Trophoblast cell (in vitro differentiated cells and primary cell): Measurements from ENCODE around the gene AKIRIN1.
"Not testable (repeated sequence)": the region's sequence is repeated elsewhere in the genome, so short reads cannot be mapped to it uniquely, and the experiment has no call there.

Experiments used
- DNase-seq, 2 donors: peaks; one replicate each; pipeline ENCODE4 v3.0.0-alpha.2; 2016
- H2AFZ ChIP-seq: 2 replicates; pipeline ENCODE4 v1.6.1; 2013; ENCODE audit warnings: low read length, moderate library complexity, mild to moderate bottlenecking; ENCODE audit not compliant: insufficient read depth, poor library complexity
- H2AK5ac ChIP-seq: 2 replicates; pipeline ENCODE4 v1.6.1; 2013; ENCODE audit warnings: mild to moderate bottlenecking, low read length
- H2BK120ac ChIP-seq: 2 replicates; pipeline ENCODE4 v1.6.1; 2013; ENCODE audit warnings: low read length, mild to moderate bottlenecking, moderate library complexity; ENCODE audit not compliant: insufficient read depth, poor library complexity
- H2BK12ac ChIP-seq: 2 replicates; pipeline ENCODE4 v1.6.1; 2013; ENCODE audit warnings: mild to moderate bottlenecking, low read length, moderate library complexity
- H2BK5ac ChIP-seq: 2 replicates; pipeline ENCODE4 v1.6.1; 2013; ENCODE audit warnings: low read length, low read depth, moderate library complexity, mild to moderate bottlenecking; ENCODE audit not compliant: poor library complexity
- H3K14ac ChIP-seq: 2 replicates; pipeline ENCODE4 v1.6.1; 2013; ENCODE audit warnings: mild to moderate bottlenecking, low read length
- H3K18ac ChIP-seq: 2 replicates; pipeline ENCODE4 v1.6.1; 2013; ENCODE audit warnings: mild to moderate bottlenecking, low read length
- H3K23ac ChIP-seq: 2 replicates; pipeline ENCODE4 v1.6.1; 2013; ENCODE audit warnings: low read length
- H3K27ac ChIP-seq: 2 replicates; pipeline ENCODE4 v1.5.1; 2013; ENCODE audit warnings: low read depth, mild to moderate bottlenecking, inconsistent platforms, low read length, moderate library complexity
- H3K27me3 ChIP-seq: 2 replicates; pipeline ENCODE4 v1.6.1; 2013; ENCODE audit warnings: inconsistent platforms, mild to moderate bottlenecking, low read length, moderate library complexity; ENCODE audit not compliant: insufficient read depth
- H3K36me3 ChIP-seq, 2 experiments: 1 replicate in 1 of 2; 2 replicates in 1 of 2; pipeline ENCODE4 v1.6.1; 2013; ENCODE audit warnings: low read length in 2 of 2, mild to moderate bottlenecking in 2 of 2, moderate library complexity in 1 of 2; ENCODE audit not compliant: insufficient read depth in 2 of 2, control insufficient read depth in 1 of 2
- H3K4ac ChIP-seq: 2 replicates; pipeline ENCODE4 v1.6.1; 2013; ENCODE audit warnings: low read depth, mild to moderate bottlenecking, low read length, moderate library complexity
- H3K4me1 ChIP-seq, 2 experiments: 1 replicate in 1 of 2; 2 replicates in 1 of 2; pipeline ENCODE4 v1.6.1; 2013; ENCODE audit warnings: low read length in 2 of 2, mild to moderate bottlenecking in 2 of 2, moderate library complexity in 1 of 2; ENCODE audit not compliant: insufficient read depth in 2 of 2, control insufficient read depth in 1 of 2
- H3K4me2 ChIP-seq: 2 replicates; pipeline ENCODE4 v1.6.1; 2013; ENCODE audit warnings: inconsistent platforms, mild to moderate bottlenecking, low read length, moderate library complexity
- H3K4me3 ChIP-seq: 2 replicates; pipeline ENCODE4 v1.5.1; 2013; ENCODE audit warnings: mild to moderate bottlenecking, low read depth, low read length, inconsistent platforms
- H3K79me1 ChIP-seq: one replicate; pipeline ENCODE4 v1.6.1; 2013; ENCODE audit warnings: low read length
- H3K79me2 ChIP-seq: 2 replicates; pipeline ENCODE4 v1.6.1; 2013; ENCODE audit warnings: low read length, mild to moderate bottlenecking; ENCODE audit not compliant: control insufficient read depth, insufficient read depth, poor library complexity
- H3K9ac ChIP-seq: 2 replicates; pipeline ENCODE4 v1.6.1; 2013; ENCODE audit warnings: mild to moderate bottlenecking, low read length
- H3K9me3 ChIP-seq: 2 replicates; pipeline ENCODE4 v1.6.1; 2013; ENCODE audit warnings: low read depth, mild to moderate bottlenecking, control low read depth, inconsistent platforms, low read length; ENCODE audit not compliant: insufficient read depth
- H4K12ac ChIP-seq: 2 replicates; pipeline ENCODE4 v1.6.1; 2013; ENCODE audit warnings: low read depth, mild to moderate bottlenecking, low read length, moderate library complexity
- H4K8ac ChIP-seq: 2 replicates; pipeline ENCODE4 v1.6.1; 2013; ENCODE audit warnings: low read depth, mild to moderate bottlenecking, low read length, moderate library complexity
- H4K91ac ChIP-seq: one replicate; pipeline ENCODE4 v1.6.1; 2013; ENCODE audit warnings: low read depth, mild to moderate bottlenecking, low read length, moderate library complexity
- WGBS: extraction: QIAGEN DNeasy Blood & Tissue Kit; methylation state at CpG from one replicate; pipeline ENCODE4 v1.1.7; 2013; ENCODE audit warnings: missing lambda C conversion rate; ENCODE audit not compliant: insufficient read length, insufficient coverage; ENCODE audit errors: extremely low coverage; 5-methylcytosine and 5-hydroxymethylcytosine counted together

The AKIRIN1 gene

GRCh38 chr1:39016604-39017171, 25.6 kb downstream of the AKIRIN1 start:
- no peak overlapping the region for H4K8ac ChIP-seq
- no peak overlapping the region for H2BK120ac ChIP-seq
- no peak overlapping the region for H4K91ac ChIP-seq
- no peak overlapping the region for H4K12ac ChIP-seq
- no peaks in the 10 kb centered on the region for H3K79me2 ChIP-seq
- DNase-seq, result no peak
- WGBS, result no CpG with 5 or more reads among the region's 10 CpGs
- no peak overlapping the region for H3K4me3 ChIP-seq
- H3K4me2 ChIP-seq, result no peak overlapping the region
- no peaks in the 10 kb centered on the region for H3K79me1 ChIP-seq
- no peak overlapping the region for H3K27ac ChIP-seq
- no peak overlapping the region for H2AK5ac ChIP-seq
- H3K9me3 ChIP-seq, result no peaks in the 10 kb centered on the region
- peaks cover 1 to 8% of the 10 kb centered on the region in 2 experiments for H3K36me3 ChIP-seq
- H3K14ac ChIP-seq, result no peak overlapping the region
- no peak overlapping the region for H3K9ac ChIP-seq
- H3K4me1 ChIP-seq, result no peaks in the 10 kb centered on the region
- no peak overlapping the region for H2AFZ ChIP-seq
- no peaks in the 10 kb centered on the region for H3K27me3 ChIP-seq
- no peak overlapping the region for H2BK5ac ChIP-seq
- H3K23ac ChIP-seq, result no peak overlapping the region
- H3K4ac ChIP-seq, result no peak overlapping the region
- H2BK12ac ChIP-seq, result no peak overlapping the region
- no peak overlapping the region for H3K18ac ChIP-seq

DNA sequence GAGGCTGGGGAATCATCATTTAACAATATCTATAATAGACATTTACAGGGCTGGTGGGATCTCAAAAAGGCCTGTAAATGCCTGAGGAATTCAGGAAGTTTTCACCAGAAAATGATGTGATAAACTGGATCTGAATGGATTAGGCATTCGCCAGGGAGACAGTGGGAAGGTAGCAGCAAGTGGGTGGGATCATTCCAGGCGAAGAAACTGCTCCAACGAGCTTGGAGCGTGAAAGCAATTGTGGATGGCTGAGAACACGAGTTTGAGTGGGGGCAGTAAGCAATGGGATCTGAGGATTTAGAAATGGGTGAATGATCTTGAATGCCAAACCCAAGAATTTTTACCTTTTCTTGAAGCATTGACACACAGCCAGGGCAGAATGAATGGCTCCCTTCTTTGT, 26.2 kb downstream of the AKIRIN1 start:
- no CpG with 5 or more reads among the region's 5 CpGs for WGBS
- H2AFZ ChIP-seq, result no peak overlapping the region
- H3K4me1 ChIP-seq, result no peaks in the 10 kb centered on the region

DNA sequence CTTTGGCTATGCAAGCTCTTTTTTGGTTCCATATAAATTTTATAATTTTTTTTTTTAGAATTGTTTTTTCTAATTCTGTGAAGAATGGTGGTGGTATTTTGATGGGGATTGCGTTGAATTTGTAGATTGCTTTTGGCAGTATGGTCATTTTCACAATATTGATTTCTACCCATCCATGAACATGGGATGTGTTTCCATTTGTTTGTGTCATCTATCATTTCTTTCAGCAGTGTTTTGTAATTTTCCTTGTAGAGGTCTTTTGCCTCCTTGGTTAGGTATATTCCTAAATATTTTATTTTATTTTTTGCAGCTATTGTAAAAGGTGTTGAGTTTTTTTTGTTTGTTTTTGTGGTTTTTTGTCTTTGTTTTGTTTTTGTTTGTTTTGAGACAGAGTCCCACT, 29.4 kb downstream of the AKIRIN1 start:
- not testable (repeated sequence) for H3K4me1 ChIP-seq, H2AK5ac ChIP-seq, H2BK12ac ChIP-seq, DNase-seq, H3K9ac ChIP-seq, H3K4ac ChIP-seq, H2BK5ac ChIP-seq, H4K91ac ChIP-seq, H4K12ac ChIP-seq, H3K79me2 ChIP-seq, H3K9me3 ChIP-seq, H3K4me3 ChIP-seq, H2BK120ac ChIP-seq, H3K4me2 ChIP-seq, H3K27ac ChIP-seq, H3K79me1 ChIP-seq, H4K8ac ChIP-seq, H3K27me3 ChIP-seq, H2AFZ ChIP-seq, H3K14ac ChIP-seq, H3K18ac ChIP-seq, H3K36me3 ChIP-seq, H3K23ac ChIP-seq
- WGBS, result no CpG with 5 or more reads among the region's 1 CpG

More for the DNA sequence above, 26.2 kb downstream of the AKIRIN1 start:
- Histone ChIP-seq H3K4ac (no peak overlapping the region), H3K27ac (no peak overlapping the region), H2BK12ac (no peak overlapping the region), H2BK5ac (no peak overlapping the region), H4K91ac (no peak overlapping the region), H3K4me3 (no peak overlapping the region), H3K79me1 (no peaks in the 10 kb centered on the region), H3K79me2 (no peaks in the 10 kb centered on the region), H3K23ac (no peak overlapping the region), H3K9me3 (no peaks in the 10 kb centered on the region), H3K18ac (no peak overlapping the region), H3K4me2 (no peak overlapping the region), H3K9ac (no peak overlapping the region), H3K14ac (no peak overlapping the region), H4K12ac (no peak overlapping the region), H3K27me3 (no peaks in the 10 kb centered on the region), H2BK120ac (no peak overlapping the region), H4K8ac (no peak overlapping the region), H3K36me3 (peaks cover 0 to 5% of the 10 kb centered on the region in 2 experiments), H2AK5ac (no peak overlapping the region)
- DNase-seq, result no peak

DNA sequence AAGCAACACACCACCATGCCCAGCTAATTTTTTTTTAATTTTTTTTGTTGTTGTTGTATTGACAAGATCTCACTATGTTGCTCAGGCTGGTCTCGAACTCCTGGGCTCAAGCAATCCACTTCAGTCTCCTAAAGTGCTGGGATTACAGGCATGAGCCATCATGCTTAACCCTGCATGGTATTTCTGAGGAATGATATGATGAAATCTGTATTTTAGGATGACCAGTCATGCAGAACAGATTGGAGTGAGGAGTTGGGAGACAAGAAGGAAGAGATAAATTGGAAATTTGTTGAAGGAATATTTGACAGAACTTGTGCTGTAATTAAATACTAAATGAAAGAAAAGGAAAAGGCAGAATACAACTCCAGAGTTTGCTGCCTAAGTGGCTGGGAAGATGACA, 30.4 kb downstream of the AKIRIN1 start:
- Histone ChIP-seq H3K18ac (no peak overlapping the region), H2AFZ (no peak overlapping the region), H2BK12ac (no peak overlapping the region), H3K79me2 (peaks cover 2% of the 10 kb centered on the region), H3K23ac (no peak overlapping the region), H3K9ac (no peak overlapping the region), H2BK5ac (no peak overlapping the region), H3K4me1 (peaks cover 0 to 4% of the 10 kb centered on the region in 2 experiments), H3K27ac (no peak overlapping the region), H4K12ac (no peak overlapping the region), H3K4me3 (no peak overlapping the region), H3K9me3 (no peaks in the 10 kb centered on the region), H3K4ac (no peak overlapping the region), H3K4me2 (no peak overlapping the region), H2BK120ac (no peak overlapping the region), H4K91ac (no peak overlapping the region), H3K36me3 (no peaks in the 10 kb centered on the region), H3K27me3 (no peaks in the 10 kb centered on the region), H3K79me1 (peaks cover 7% of the 10 kb centered on the region), H2AK5ac (no peak overlapping the region), H3K14ac (no peak overlapping the region), H4K8ac (no peak overlapping the region)
- no peak for DNase-seq
- no CpG with 5 or more reads among the region's 1 CpG for WGBS
